Cardiac fibroblast (primary cell): Measurements from ENCODE around the gene ANKRD24.
A peak's percentile ranks its signal among the peaks of the same experiment; 100 is the strongest.
"Not testable (repeated sequence)": the region's sequence is repeated elsewhere in the genome, so short reads cannot be mapped to it uniquely, and the experiment has no call there.

Experiments
- DNase-seq, 2 donors: peaks; one replicate each; pipeline versions ENCODE4 v3.0.0 to v3.0.0-alpha.2; 2010; ENCODE audit warnings: low read depth in 2 of 2
- H3K4me3 ChIP-seq, 2 donors: replicated peaks in 1 of 2; 1 replicate in 1 of 2; 2 replicates in 1 of 2; pipeline ENCODE4 v1.5.1; 2011; ENCODE audit warnings: low read depth in 2 of 2, low read length in 2 of 2, mild to moderate bottlenecking in 2 of 2, moderate library complexity in 1 of 2
- CTCF ChIP-seq: IDR thresholded peaks from one replicate; pipeline ENCODE4 v1.5.1; 2011; ENCODE audit warnings: low read depth, mild to moderate bottlenecking, low read length, inconsistent platforms

Gene ANKRD24

GRCh38 chr19:4184718-4185352, 2.3 kb downstream of the ANKRD24 start:
- H3K4me3 ChIP-seq, result no peak overlapping the region
- no peak for TF ChIP-seq CTCF
- DNase-seq, result no peak

GRCh38 chr19:4185413-4186086, 3.1 kb downstream of the ANKRD24 start:
- H3K4me3 ChIP-seq, result no peak overlapping the region
- no peak for TF ChIP-seq CTCF
- no peak for DNase-seq

GRCh38 chr19:4186087-4186993, 3.9 kb downstream of the ANKRD24 start:
- H3K4me3 ChIP-seq, result no peak overlapping the region
- peak; percentile 78 to 79 for DNase-seq
- TF ChIP-seq CTCF, result peak; percentile 90

- no peak overlapping the region for H3K4me3 ChIP-seq
- no peak for DNase-seq
- TF ChIP-seq CTCF, result no peak
Observed at GRCh38 chr19:4187313-4188122, 5.0 kb downstream of the ANKRD24 start.

GRCh38 chr19:4189641-4190040, 7.2 kb downstream of the ANKRD24 start:
- no peak for DNase-seq
- no peak for TF ChIP-seq CTCF
- no peak overlapping the region for H3K4me3 ChIP-seq

- not testable (repeated sequence) for H3K4me3 ChIP-seq, DNase-seq
Observed at GRCh38 chr19:4192537-4192936, 10.0 kb downstream of the ANKRD24 start.
